Measurements from ENCODE around the gene PTPRN2. TPM values are rescaled to one million over a fixed set of nuclear protein-coding genes. Genes with fewer than 3 reads are reported as not detected.

Gene PTPRN2
- total and polyA plus RNA-seq, 2 of the 13 experiments (the other 11 are each of a cell fraction or from before 2014, with no cell fraction given) = 2.5 to 24.2 TPM

DNA sequence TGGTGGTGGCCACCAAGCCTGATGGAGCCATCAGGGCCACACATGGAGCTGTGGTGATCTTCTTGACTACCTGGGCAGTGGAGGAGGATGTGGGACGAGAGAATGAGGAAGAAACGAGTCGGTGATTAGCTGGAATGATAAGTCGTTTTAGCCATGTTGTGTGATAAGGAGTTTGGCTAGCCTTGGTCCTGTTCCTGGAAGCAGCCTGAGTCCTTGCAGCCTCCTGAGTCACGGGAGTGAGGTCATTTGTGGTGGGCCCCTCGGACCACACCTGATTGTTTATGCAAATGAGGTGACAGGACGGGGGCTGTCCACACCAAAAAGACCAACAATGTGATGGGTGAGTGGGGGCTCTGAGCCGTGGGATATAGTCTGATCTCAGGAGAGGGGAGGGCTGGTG, 554.4 kb downstream of the PTPRN2 start:
- Histone ChIP-seq H3K27ac (ENCODE audit: extremely low read length, insufficient read depth, low read length) (no peak overlapping the region), H3K9ac (ENCODE audit: insufficient read depth, low read depth, low read length) (no peak overlapping the region), H2AFZ (ENCODE audit: low read length) (no peak overlapping the region), H3K4me1 (ENCODE audit: insufficient read depth, low read length) (peaks cover 29% of the 10 kb centered on the region), H3K4me3 (replicated peaks in 1 of 3; ENCODE audit: insufficient read depth in 1 of 3, low read depth in 2 of 3, low read length in 3 of 3) (no peak overlapping the region), H4K20me1 (ENCODE audit: insufficient read depth, low read length) (peaks cover 8% of the 10 kb centered on the region; the same call in 1 of the 2 replicates), H3K27me3 (ENCODE audit: control insufficient read depth in 1 of 2, insufficient read depth in 2 of 2, low read length in 2 of 2) (peaks cover 0 to 1% of the 10 kb centered on the region in 2 experiments; a peak in 1 of 5 replicates), H3K79me2 (ENCODE audit: insufficient read depth, low read length) (no peaks in the 10 kb centered on the region), H3K9me3 (ENCODE audit: low read length) (no peaks in the 10 kb centered on the region), H3K36me3 (replicated peaks in 1 of 2; ENCODE audit: control insufficient read depth in 1 of 2, insufficient read depth in 2 of 2, low read length in 2 of 2) (no peaks in the 10 kb centered on the region), H3K4me2 (ENCODE audit: low read depth, low read length) (no peak overlapping the region)
- in situ Hi-C loops (cut with HindIII; ENCODE audit: extremely low pct_ligation_motif_present, low pct_unique_long_range_greater_than_20kb) (no loop called here), intact Hi-C loops (cut with micrococcal nuclease; ENCODE audit: unreplicated experiment) (no loop called here)
- BruUV-seq (replicated peaks) = no TSS peak
- ChIA-PET CTCF (ENCODE audit: low intra/inter-chr PET ratio, low total read pairs) (no interaction called here), POLR2A (no interaction called here)
- no peak for TF ChIP-seq ZNF784 (CRISPR knock-in tag; IDR thresholded peaks at IDR 0.05; ENCODE audit: borderline replicate concordance)
- DNase-seq (ENCODE audit: low spot score) = no peak
- WGBS (ENCODE audit: low lambda C conversion rate) = 70% methylated on average over 8 of the region's 8 CpGs
- ATAC-seq = no peak
- no peak for FAIRE-seq

GRCh38 chr7:158032561-158033115, 555.0 kb downstream of the PTPRN2 start:
- in situ Hi-C loops (cut with HindIII; ENCODE audit: extremely low pct_ligation_motif_present, low pct_unique_long_range_greater_than_20kb) (no loop called here), intact Hi-C loops (cut with micrococcal nuclease; ENCODE audit: unreplicated experiment) (no loop called here)
- BruUV-seq (replicated peaks) = no TSS peak
- H2AFZ ChIP-seq (ENCODE audit: low read length) = no peak overlapping the region
- no peak overlapping the region for H3K9ac ChIP-seq (ENCODE audit: insufficient read depth, low read depth, low read length)
- 66% methylated on average over 8 of the region's 11 CpGs for WGBS (ENCODE audit: low lambda C conversion rate)
- no peak for ATAC-seq
- no peak for FAIRE-seq
- no peak overlapping the region for H3K4me3 ChIP-seq (replicated peaks in 1 of 3; ENCODE audit: insufficient read depth in 1 of 3, low read depth in 2 of 3, low read length in 3 of 3)
- DNase-seq (ENCODE audit: low spot score) = no peak
- H3K4me2 ChIP-seq (ENCODE audit: low read depth, low read length) = no peak overlapping the region
- CTCF ChIA-PET (ENCODE audit: low intra/inter-chr PET ratio, low total read pairs) = no interaction called here
- peaks cover 0 to 1% of the 10 kb centered on the region in 2 experiments; a peak in 1 of 5 replicates for H3K27me3 ChIP-seq (ENCODE audit: control insufficient read depth in 1 of 2, insufficient read depth in 2 of 2, low read length in 2 of 2)
- H3K79me2 ChIP-seq (ENCODE audit: insufficient read depth, low read length) = no peaks in the 10 kb centered on the region
- no peaks in the 10 kb centered on the region for H3K9me3 ChIP-seq (ENCODE audit: low read length)
- H3K27ac ChIP-seq (ENCODE audit: extremely low read length, insufficient read depth, low read length) = no peak overlapping the region
- TF ChIP-seq, protein P1, sequence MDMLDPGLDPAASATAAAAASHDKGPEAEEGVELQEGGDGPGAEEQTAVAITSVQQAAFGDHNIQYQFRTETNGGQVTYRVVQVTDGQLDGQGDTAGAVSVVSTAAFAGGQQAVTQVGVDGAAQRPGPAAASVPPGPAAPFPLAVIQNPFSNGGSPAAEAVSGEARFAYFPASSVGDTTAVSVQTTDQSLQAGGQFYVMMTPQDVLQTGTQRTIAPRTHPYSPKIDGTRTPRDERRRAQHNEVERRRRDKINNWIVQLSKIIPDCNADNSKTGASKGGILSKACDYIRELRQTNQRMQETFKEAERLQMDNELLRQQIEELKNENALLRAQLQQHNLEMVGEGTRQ (IDR thresholded peaks at IDR 0.05; ENCODE audit: low read depth, low read length) = no peak
- TF ChIP-seq, protein P1 (CRISPR knock-in tag; IDR thresholded peaks at IDR 0.05; ENCODE audit: borderline replicate concordance) = no peak
- TF ChIP-seq, protein P2, sequence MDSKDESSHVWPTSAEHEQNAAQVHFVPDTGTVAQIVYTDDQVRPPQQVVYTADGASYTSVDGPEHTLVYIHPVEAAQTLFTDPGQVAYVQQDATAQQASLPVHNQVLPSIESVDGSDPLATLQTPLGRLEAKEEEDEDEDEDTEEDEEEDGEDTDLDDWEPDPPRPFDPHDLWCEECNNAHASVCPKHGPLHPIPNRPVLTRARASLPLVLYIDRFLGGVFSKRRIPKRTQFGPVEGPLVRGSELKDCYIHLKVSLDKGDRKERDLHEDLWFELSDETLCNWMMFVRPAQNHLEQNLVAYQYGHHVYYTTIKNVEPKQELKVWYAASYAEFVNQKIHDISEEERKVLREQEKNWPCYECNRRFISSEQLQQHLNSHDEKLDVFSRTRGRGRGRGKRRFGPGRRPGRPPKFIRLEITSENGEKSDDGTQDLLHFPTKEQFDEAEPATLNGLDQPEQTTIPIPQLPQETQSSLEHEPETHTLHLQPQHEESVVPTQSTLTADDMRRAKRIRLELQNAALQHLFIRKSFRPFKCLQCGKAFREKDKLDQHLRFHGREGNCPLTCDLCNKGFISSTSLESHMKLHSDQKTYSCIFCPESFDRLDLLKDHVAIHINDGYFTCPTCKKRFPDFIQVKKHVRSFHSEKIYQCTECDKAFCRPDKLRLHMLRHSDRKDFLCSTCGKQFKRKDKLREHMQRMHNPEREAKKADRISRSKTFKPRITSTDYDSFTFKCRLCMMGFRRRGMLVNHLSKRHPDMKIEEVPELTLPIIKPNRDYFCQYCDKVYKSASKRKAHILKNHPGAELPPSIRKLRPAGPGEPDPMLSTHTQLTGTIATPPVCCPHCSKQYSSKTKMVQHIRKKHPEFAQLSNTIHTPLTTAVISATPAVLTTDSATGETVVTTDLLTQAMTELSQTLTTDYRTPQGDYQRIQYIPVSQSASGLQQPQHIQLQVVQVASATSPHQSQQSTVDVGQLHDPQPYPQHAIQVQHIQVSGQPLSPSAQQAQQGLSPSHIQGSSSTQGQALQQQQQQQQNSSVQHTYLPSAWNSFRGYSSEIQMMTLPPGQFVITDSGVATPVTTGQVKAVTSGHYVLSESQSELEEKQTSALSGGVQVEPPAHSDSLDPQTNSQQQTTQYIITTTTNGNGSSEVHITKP (CRISPR knock-in tag; IDR thresholded peaks at IDR 0.05; ENCODE audit: low read depth) = no peak
- TF ChIP-seq KDM5B (CRISPR knock-in tag; IDR thresholded peaks at IDR 0.05; ENCODE audit: borderline replicate concordance) (no peak), HDAC6 (IDR thresholded peaks at IDR 0.05; ENCODE audit: low read depth, low read length) (no peak), ZNF589 (CRISPR knock-in tag; conservative IDR thresholded peaks at IDR 0.05) (no peak), BHLHE40 (IDR thresholded peaks at IDR 0.05; ENCODE audit: low read length) (no peak)
- H3K36me3 ChIP-seq (replicated peaks in 1 of 2; ENCODE audit: control insufficient read depth in 1 of 2, insufficient read depth in 2 of 2, low read length in 2 of 2) = no peaks in the 10 kb centered on the region
- peaks cover 12% of the 10 kb centered on the region; the same call in 1 of the 2 replicates for H4K20me1 ChIP-seq (ENCODE audit: insufficient read depth, low read length)
- POLR2A ChIA-PET = no interaction called here
- peaks cover 34% of the 10 kb centered on the region for H3K4me1 ChIP-seq (ENCODE audit: insufficient read depth, low read length)
